GM23338 (cell line): Measurements from ENCODE around the gene CASK. TPM values are rescaled to one million over a fixed set of nuclear protein-coding genes. Genes with fewer than 3 reads are reported as not detected.

ENCODE experiments used
- ATAC-seq: fragments of 200-7000 bp; cut with Tn5 transposase; 3 replicates; pipeline ENCODE4 v1.9.1; 2020
- DNase-seq: peaks from one replicate; pipeline ENCODE4 v3.0.0-alpha.2; 2015; ENCODE audit warnings: low spot score
- H2AFZ ChIP-seq: fragments of 200-600 bp; sonication (generic); 2 replicates; pipeline ENCODE4 v1.8.0; 2016; ENCODE audit warnings: antibody characterized with exemption, mild to moderate bottlenecking, moderate library complexity
- H3F3A ChIP-seq: fragments of 200-600 bp; sonication (generic); replicated peaks from 2 replicates; pipeline ENCODE4 v1.8.0; 2017; ENCODE audit warnings: antibody characterized with exemption, mixed run types, low read depth
- H3K27ac ChIP-seq: fragments of 200-600 bp; sonication (generic); 2 replicates; pipeline ENCODE4 v1.6.1; 2016; ENCODE audit warnings: low read depth
- H3K27me3 ChIP-seq: fragments of 200-600 bp; sonication (generic); 2 replicates; pipeline ENCODE4 v1.8.0; 2016; ENCODE audit warnings: mild to moderate bottlenecking, mixed run types, moderate library complexity; ENCODE audit not compliant: insufficient read depth
- H3K36me3 ChIP-seq: fragments of 200-600 bp; sonication (generic); 2 replicates; pipeline ENCODE4 v1.8.0; 2016; ENCODE audit warnings: mild to moderate bottlenecking; ENCODE audit not compliant: insufficient read depth
- H3K4me1 ChIP-seq: fragments of 200-600 bp; sonication (generic); 2 replicates; pipeline ENCODE4 v1.8.0; 2016; ENCODE audit warnings: mild to moderate bottlenecking, moderate library complexity; ENCODE audit not compliant: insufficient read depth
- H3K4me2 ChIP-seq: fragments of 200-600 bp; sonication (generic); 2 replicates; pipeline ENCODE4 v1.7.1; 2017; ENCODE audit warnings: mixed run types
- H3K4me3 ChIP-seq: fragments of 200-600 bp; sonication (generic); 2 replicates; pipeline ENCODE4 v1.6.1; 2016; ENCODE audit warnings: mixed run types
- H3K79me2 ChIP-seq: fragments of 200-600 bp; sonication (generic); replicated peaks from 2 replicates; pipeline ENCODE4 v1.8.0; 2017; ENCODE audit warnings: mild to moderate bottlenecking; ENCODE audit not compliant: insufficient read depth
- H3K9me2 ChIP-seq: fragments of 200-600 bp; sonication (generic); 2 replicates; pipeline ENCODE4 v1.8.0; 2017; ENCODE audit not compliant: insufficient read depth
- H4K20me1 ChIP-seq: fragments of 200-600 bp; sonication (generic); replicated peaks from 2 replicates; pipeline ENCODE4 v1.8.0; 2017; ENCODE audit warnings: mild to moderate bottlenecking; ENCODE audit not compliant: insufficient read depth
- H3K27ac Mint-ChIP-seq: 2 replicates; pipeline ENCODE4 v1.8.0; 2020; ENCODE audit warnings: inconsistent platforms, mild to moderate bottlenecking, moderate library complexity, mixed read lengths
- H3K27me3 Mint-ChIP-seq: 3 replicates; pipeline ENCODE4 v1.8.0; 2022; ENCODE audit warnings: low read depth, mild to moderate bottlenecking, moderate library complexity, mixed read lengths, inconsistent platforms; ENCODE audit not compliant: insufficient read depth, poor library complexity
- H3K36me3 Mint-ChIP-seq: 3 replicates; pipeline ENCODE4 v1.8.0; 2021; ENCODE audit warnings: low read depth, mild to moderate bottlenecking, inconsistent platforms, moderate library complexity, mixed read lengths
- H3K4me1 Mint-ChIP-seq: 3 replicates; pipeline ENCODE4 v1.8.0; 2020; ENCODE audit warnings: mild to moderate bottlenecking, inconsistent platforms, mixed read lengths
- H3K4me3 Mint-ChIP-seq: 3 replicates; pipeline ENCODE4 v1.8.0; 2021; ENCODE audit warnings: moderate library complexity, mild to moderate bottlenecking, inconsistent platforms, mixed read lengths
- H3K9me3 Mint-ChIP-seq: 3 replicates; pipeline ENCODE4 v1.8.0; 2020; ENCODE audit warnings: moderate library complexity, mild to moderate bottlenecking, inconsistent platforms, mixed read lengths
- CREB1 ChIP-seq: fragments of 250-450 bp; sonication (Bioruptor Pico); IDR thresholded peaks from 2 replicates; pipeline ENCODE4 v1.5.0; 2020; ENCODE audit warnings: low read depth, mild to moderate bottlenecking, moderate library complexity
- ETS1 ChIP-seq: IDR thresholded peaks from 2 replicates; pipeline ENCODE4 v1.6.1; 2016; ENCODE audit warnings: antibody characterized with exemption
- EZH2 ChIP-seq: fragments of 200-600 bp; sonication (generic); IDR thresholded peaks from one replicate; pipeline ENCODE4 v1.8.0; 2017; ENCODE audit warnings: antibody characterized with exemption, mild to moderate bottlenecking, low read depth; ENCODE audit not compliant: unreplicated experiment
- EZH2phosphoT487 ChIP-seq: fragments of 200-600 bp; sonication (generic); IDR thresholded peaks from one replicate; pipeline ENCODE4 v1.8.1; 2018; ENCODE audit warnings: antibody characterized with exemption; ENCODE audit not compliant: unreplicated experiment
- JUNB ChIP-seq: IDR thresholded peaks from one replicate; pipeline ENCODE4 v1.6.1; 2016; ENCODE audit warnings: antibody characterized with exemption; ENCODE audit not compliant: unreplicated experiment
- NANOG ChIP-seq: IDR thresholded peaks from 2 replicates; pipeline ENCODE4 v1.6.1; 2016; ENCODE audit warnings: antibody characterized with exemption, borderline replicate concordance
- POLR2AphosphoS5 ChIP-seq: IDR thresholded peaks from 2 replicates; pipeline ENCODE4 v1.6.1; 2016; ENCODE audit warnings: antibody characterized with exemption, low read depth
- STAT1 ChIP-seq: IDR thresholded peaks from one replicate; pipeline ENCODE4 v1.6.1; 2016; ENCODE audit warnings: antibody characterized with exemption; ENCODE audit not compliant: unreplicated experiment
- ZNF114 ChIP-seq: fragments of 250-450 bp; sonication (Bioruptor Pico); IDR thresholded peaks from 2 replicates; pipeline ENCODE4 v1.5.0; 2020; ENCODE audit warnings: mild to moderate bottlenecking, moderate library complexity
- ZNF331 ChIP-seq: fragments of 250-450 bp; sonication (Bioruptor Pico); IDR thresholded peaks from 2 replicates; pipeline ENCODE4 v1.5.0; 2020; ENCODE audit warnings: low read depth, mild to moderate bottlenecking, moderate library complexity
- polyA plus RNA-seq: library from polyadenylated mRNA; unstranded; fragments of >200 nt; fragmentation: Nextera tagmentation; extraction: Ambion mirVana; gene quantifications from 2 replicates; pipeline ENCODE4 v1.2.1, GENCODE V29; 2016
- total RNA-seq: library from RNA; depleted of rRNA; stranded (reverse); fragments of >200 nt; shearing (Covaris generic); gene quantifications from 2 replicates; pipeline ENCODE4 v1.2.3, GENCODE V29; 2014
- TF ChIP-seq, protein P1 (sequence below), 2 experiments: fragments of 200-600 bp in 1 of 2; sonication (generic) in 1 of 2; conservative IDR thresholded peaks; 2 replicates each; pipeline versions ENCODE4 v1.5.1 to v1.6.1; 2016 to 2017; ENCODE audit warnings: antibody characterized with exemption in 2 of 2, low read depth in 2 of 2, mild to moderate bottlenecking in 2 of 2, moderate library complexity in 1 of 2
- TF ChIP-seq, protein P2 (sequence below): fragments of 250-450 bp; sonication (Bioruptor Pico); IDR thresholded peaks from 2 replicates; pipeline ENCODE4 v1.5.0; 2020; ENCODE audit warnings: mild to moderate bottlenecking, moderate library complexity
- TF ChIP-seq, protein P3 (sequence below): IDR thresholded peaks from one replicate; pipeline ENCODE4 v1.6.1; 2018; ENCODE audit warnings: antibody characterized with exemption; ENCODE audit not compliant: unreplicated experiment

Gene CASK
- total and polyA plus RNA-seq, 2 experiments from 2014 or later: 15.3 to 44.4 TPM

DNA sequence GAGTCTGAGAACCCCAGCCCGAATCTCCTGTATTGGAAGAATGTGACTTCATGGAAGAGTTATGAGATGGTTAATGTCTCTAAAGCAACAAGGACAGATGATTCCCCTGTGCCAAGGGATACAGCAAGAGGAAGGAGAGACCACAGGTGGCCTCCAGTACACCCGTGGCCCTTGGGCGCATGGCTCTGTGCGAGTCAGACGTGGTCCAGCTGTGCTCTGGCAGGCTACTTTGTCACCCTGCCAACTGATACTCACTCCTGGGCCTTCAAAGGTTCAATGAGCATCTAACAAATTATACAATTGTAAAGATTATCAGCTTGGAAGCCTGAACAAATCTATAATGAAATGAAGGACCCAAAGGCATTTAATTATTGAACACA, 404.5 kb downstream of the CASK start:
- no peak overlapping the region for H3K27ac Mint-ChIP-seq
- DNase-seq (no peak), ATAC-seq (no peak)
- no peaks in the 10 kb centered on the region for H3K9me3 Mint-ChIP-seq
- H3K4me1 Mint-ChIP-seq: peaks cover 45% of the 10 kb centered on the region
- H4K20me1 ChIP-seq: no peaks in the 10 kb centered on the region
- no peaks in the 10 kb centered on the region for H3K79me2 ChIP-seq
- TF ChIP-seq, protein P1, sequence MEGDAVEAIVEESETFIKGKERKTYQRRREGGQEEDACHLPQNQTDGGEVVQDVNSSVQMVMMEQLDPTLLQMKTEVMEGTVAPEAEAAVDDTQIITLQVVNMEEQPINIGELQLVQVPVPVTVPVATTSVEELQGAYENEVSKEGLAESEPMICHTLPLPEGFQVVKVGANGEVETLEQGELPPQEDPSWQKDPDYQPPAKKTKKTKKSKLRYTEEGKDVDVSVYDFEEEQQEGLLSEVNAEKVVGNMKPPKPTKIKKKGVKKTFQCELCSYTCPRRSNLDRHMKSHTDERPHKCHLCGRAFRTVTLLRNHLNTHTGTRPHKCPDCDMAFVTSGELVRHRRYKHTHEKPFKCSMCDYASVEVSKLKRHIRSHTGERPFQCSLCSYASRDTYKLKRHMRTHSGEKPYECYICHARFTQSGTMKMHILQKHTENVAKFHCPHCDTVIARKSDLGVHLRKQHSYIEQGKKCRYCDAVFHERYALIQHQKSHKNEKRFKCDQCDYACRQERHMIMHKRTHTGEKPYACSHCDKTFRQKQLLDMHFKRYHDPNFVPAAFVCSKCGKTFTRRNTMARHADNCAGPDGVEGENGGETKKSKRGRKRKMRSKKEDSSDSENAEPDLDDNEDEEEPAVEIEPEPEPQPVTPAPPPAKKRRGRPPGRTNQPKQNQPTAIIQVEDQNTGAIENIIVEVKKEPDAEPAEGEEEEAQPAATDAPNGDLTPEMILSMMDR (conservative IDR thresholded peaks at IDR 0.05; ENCODE audit: low read depth in 2 of 2): no peak
- TF ChIP-seq ZNF114 (CRISPR knock-in tag): no peak
- TF ChIP-seq, protein P2, sequence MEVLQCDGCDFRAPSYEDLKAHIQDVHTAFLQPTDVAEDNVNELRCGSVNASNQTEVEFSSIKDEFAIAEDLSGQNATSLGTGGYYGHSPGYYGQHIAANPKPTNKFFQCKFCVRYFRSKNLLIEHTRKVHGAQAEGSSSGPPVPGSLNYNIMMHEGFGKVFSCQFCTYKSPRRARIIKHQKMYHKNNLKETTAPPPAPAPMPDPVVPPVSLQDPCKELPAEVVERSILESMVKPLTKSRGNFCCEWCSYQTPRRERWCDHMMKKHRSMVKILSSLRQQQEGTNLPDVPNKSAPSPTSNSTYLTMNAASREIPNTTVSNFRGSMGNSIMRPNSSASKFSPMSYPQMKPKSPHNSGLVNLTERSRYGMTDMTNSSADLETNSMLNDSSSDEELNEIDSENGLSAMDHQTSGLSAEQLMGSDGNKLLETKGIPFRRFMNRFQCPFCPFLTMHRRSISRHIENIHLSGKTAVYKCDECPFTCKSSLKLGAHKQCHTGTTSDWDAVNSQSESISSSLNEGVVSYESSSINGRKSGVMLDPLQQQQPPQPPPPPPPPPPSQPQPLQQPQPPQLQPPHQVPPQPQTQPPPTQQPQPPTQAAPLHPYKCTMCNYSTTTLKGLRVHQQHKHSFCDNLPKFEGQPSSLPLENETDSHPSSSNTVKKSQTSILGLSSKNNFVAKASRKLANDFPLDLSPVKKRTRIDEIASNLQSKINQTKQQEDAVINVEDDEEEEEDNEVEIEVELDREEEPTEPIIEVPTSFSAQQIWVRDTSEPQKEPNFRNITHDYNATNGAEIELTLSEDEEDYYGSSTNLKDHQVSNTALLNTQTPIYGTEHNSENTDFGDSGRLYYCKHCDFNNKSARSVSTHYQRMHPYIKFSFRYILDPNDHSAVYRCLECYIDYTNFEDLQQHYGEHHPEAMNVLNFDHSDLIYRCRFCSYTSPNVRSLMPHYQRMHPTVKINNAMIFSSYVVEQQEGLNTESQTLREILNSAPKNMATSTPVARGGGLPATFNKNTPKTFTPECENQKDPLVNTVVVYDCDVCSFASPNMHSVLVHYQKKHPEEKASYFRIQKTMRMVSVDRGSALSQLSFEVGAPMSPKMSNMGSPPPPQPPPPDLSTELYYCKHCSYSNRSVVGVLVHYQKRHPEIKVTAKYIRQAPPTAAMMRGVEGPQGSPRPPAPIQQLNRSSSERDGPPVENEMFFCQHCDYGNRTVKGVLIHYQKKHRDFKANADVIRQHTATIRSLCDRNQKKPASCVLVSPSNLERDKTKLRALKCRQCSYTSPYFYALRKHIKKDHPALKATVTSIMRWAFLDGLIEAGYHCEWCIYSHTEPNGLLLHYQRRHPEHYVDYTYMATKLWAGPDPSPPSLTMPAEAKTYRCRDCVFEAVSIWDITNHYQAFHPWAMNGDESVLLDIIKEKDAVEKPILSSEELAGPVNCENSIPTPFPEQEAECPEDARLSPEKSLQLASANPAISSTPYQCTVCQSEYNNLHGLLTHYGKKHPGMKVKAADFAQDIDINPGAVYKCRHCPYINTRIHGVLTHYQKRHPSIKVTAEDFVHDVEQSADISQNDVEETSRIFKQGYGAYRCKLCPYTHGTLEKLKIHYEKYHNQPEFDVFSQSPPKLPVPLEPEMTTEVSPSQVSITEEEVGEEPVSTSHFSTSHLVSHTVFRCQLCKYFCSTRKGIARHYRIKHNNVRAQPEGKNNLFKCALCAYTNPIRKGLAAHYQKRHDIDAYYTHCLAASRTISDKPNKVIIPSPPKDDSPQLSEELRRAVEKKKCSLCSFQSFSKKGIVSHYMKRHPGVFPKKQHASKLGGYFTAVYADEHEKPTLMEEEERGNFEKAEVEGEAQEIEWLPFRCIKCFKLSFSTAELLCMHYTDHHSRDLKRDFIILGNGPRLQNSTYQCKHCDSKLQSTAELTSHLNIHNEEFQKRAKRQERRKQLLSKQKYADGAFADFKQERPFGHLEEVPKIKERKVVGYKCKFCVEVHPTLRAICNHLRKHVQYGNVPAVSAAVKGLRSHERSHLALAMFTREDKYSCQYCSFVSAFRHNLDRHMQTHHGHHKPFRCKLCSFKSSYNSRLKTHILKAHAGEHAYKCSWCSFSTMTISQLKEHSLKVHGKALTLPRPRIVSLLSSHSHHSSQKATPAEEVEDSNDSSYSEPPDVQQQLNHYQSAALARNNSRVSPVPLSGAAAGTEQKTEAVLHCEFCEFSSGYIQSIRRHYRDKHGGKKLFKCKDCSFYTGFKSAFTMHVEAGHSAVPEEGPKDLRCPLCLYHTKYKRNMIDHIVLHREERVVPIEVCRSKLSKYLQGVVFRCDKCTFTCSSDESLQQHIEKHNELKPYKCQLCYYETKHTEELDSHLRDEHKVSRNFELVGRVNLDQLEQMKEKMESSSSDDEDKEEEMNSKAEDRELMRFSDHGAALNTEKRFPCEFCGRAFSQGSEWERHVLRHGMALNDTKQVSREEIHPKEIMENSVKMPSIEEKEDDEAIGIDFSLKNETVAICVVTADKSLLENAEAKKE (CRISPR knock-in tag): no peak
- no peak for TF ChIP-seq JUNB
- no peak for TF ChIP-seq ETS1
- no peak for TF ChIP-seq EZH2
- no peak for TF ChIP-seq STAT1
- TF ChIP-seq, protein P3, sequence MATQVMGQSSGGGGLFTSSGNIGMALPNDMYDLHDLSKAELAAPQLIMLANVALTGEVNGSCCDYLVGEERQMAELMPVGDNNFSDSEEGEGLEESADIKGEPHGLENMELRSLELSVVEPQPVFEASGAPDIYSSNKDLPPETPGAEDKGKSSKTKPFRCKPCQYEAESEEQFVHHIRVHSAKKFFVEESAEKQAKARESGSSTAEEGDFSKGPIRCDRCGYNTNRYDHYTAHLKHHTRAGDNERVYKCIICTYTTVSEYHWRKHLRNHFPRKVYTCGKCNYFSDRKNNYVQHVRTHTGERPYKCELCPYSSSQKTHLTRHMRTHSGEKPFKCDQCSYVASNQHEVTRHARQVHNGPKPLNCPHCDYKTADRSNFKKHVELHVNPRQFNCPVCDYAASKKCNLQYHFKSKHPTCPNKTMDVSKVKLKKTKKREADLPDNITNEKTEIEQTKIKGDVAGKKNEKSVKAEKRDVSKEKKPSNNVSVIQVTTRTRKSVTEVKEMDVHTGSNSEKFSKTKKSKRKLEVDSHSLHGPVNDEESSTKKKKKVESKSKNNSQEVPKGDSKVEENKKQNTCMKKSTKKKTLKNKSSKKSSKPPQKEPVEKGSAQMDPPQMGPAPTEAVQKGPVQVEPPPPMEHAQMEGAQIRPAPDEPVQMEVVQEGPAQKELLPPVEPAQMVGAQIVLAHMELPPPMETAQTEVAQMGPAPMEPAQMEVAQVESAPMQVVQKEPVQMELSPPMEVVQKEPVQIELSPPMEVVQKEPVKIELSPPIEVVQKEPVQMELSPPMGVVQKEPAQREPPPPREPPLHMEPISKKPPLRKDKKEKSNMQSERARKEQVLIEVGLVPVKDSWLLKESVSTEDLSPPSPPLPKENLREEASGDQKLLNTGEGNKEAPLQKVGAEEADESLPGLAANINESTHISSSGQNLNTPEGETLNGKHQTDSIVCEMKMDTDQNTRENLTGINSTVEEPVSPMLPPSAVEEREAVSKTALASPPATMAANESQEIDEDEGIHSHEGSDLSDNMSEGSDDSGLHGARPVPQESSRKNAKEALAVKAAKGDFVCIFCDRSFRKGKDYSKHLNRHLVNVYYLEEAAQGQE: no peak
- TF ChIP-seq CREB1 (CRISPR knock-in tag): no peak
- TF ChIP-seq NANOG: no peak
- no peak for TF ChIP-seq ZNF331 (CRISPR knock-in tag)
- no peak for TF ChIP-seq EZH2phosphoT487
- TF ChIP-seq POLR2AphosphoS5: no peak
- no peaks in the 10 kb centered on the region for H3F3A ChIP-seq
- H3K9me2 ChIP-seq: no peaks in the 10 kb centered on the region
- H3K36me3 ChIP-seq: no peaks in the 10 kb centered on the region
- H2AFZ ChIP-seq: no peak overlapping the region
- no peak overlapping the region for H3K4me2 ChIP-seq
- H3K27ac ChIP-seq: no peak overlapping the region
- H3K27me3 ChIP-seq: no peaks in the 10 kb centered on the region
- H3K36me3 Mint-ChIP-seq: peaks cover 9% of the 10 kb centered on the region; the same call in 1 of the 3 replicates
- H3K4me1 ChIP-seq: peaks cover 8% of the 10 kb centered on the region; the same call in 1 of the 2 replicates
- H3K4me3 ChIP-seq: no peak overlapping the region
- no peak overlapping the region for H3K4me3 Mint-ChIP-seq
- peaks cover 5% of the 10 kb centered on the region for H3K27me3 Mint-ChIP-seq
